ENCODE data around the gene MAML3. TPM values are rescaled to one million over a fixed set of nuclear protein-coding genes. Genes with fewer than 3 reads are reported as not detected.

The MAML3 gene
- total RNA-seq, 1 experiment from 2014 or later = 12.1 TPM

DNA sequence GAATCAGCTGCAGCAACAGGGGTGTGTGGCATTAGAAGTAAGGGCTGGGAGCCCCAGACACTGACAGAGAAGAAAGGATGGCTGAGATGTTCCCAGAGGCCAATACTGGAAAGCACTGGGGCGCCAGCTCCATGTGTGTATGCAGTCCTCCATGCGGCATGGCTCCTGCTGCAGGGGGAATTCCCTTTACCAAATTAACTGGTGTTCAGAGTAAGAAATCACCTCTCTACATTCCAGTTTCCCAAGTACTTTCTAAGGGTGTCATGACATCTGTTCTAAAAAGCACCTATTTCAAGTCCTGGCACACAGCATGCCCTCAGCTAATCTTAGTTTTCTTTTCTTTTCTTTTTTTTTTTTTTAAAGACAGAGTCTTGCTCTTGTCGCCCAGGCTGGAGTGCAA lies 98.0 kb downstream of the MAML3 start:
- Histone ChIP-seq H3K9me3 (no peaks in the 10 kb centered on the region), H3K4me3 (ENCODE audit: low read depth, low read length) (no peak overlapping the region), H3K36me3 (ENCODE audit: control insufficient read depth, insufficient read depth, low read length) (no peaks in the 10 kb centered on the region), H3K27me3 (replicated peaks; ENCODE audit: control insufficient read depth, insufficient read depth, low read length) (no peaks in the 10 kb centered on the region), H3K4me1 (peaks cover 31% of the 10 kb centered on the region)
- ChIA-PET CTCF (no interaction called here), POLR2A (no interaction called here)
- Mint-ChIP-seq H3K4me1 (ENCODE audit: low read depth, unreplicated experiment) (peaks cover 43% of the 10 kb centered on the region), H3K9me3 (ENCODE audit: unreplicated experiment) (no peaks in the 10 kb centered on the region), H3K4me3 (ENCODE audit: unreplicated experiment) (no peak overlapping the region), H3K36me3 (ENCODE audit: insufficient read depth, unreplicated experiment) (no peaks in the 10 kb centered on the region), H3K27ac (ENCODE audit: unreplicated experiment) (no peak overlapping the region), H3K27me3 (ENCODE audit: insufficient read depth, unreplicated experiment) (no peaks in the 10 kb centered on the region)
- TF ChIP-seq CTCF (IDR thresholded peaks at IDR 0.05; ENCODE audit: insufficient read depth in 1 of 2, low read depth in 1 of 2, low read length in 1 of 2, severe bottlenecking in 1 of 2, unreplicated experiment in 1 of 2) = no peak
- no peak for DNase-seq
- no TSS peak for BruUV-seq (replicated peaks)
- intact Hi-C loops (cut with micrococcal nuclease; ENCODE audit: unreplicated experiment) = no loop called here

DNA sequence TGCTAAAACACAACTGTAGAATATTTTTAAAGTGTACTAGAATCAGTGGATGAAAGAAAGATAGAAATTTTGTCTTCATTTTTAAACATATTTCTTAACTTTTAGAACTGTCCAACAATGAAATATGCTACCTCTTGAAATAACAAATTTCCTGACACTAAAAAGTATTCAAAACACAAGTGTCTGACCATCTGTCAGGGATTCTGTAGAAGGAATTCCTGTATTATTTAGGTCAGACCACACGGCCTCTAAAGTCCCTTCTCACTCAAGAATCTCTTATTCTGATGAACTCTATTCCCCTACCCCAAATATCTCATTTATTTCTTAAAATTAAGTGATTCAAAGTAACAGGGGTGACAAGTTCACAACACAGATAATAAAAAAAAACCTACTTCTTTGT lies 99.1 kb downstream of the MAML3 start:
- no peak for TF ChIP-seq CTCF (IDR thresholded peaks at IDR 0.05; ENCODE audit: insufficient read depth in 1 of 2, low read depth in 1 of 2, low read length in 1 of 2, severe bottlenecking in 1 of 2, unreplicated experiment in 1 of 2)
- no TSS peak for BruUV-seq (replicated peaks)

GRCh38 chr4:140053185-140053584 lies 100.8 kb downstream of the MAML3 start:
- no peaks in the 10 kb centered on the region for H3K27me3 ChIP-seq (replicated peaks; ENCODE audit: control insufficient read depth, insufficient read depth, low read length)
- DNase-seq = no peak
- Mint-ChIP-seq H3K27me3 (ENCODE audit: insufficient read depth, unreplicated experiment) (no peaks in the 10 kb centered on the region), H3K9me3 (ENCODE audit: unreplicated experiment) (no peaks in the 10 kb centered on the region), H3K4me1 (ENCODE audit: low read depth, unreplicated experiment) (peaks cover 42% of the 10 kb centered on the region), H3K36me3 (ENCODE audit: insufficient read depth, unreplicated experiment) (peaks cover 6% of the 10 kb centered on the region), H3K27ac (ENCODE audit: unreplicated experiment) (peak overlapping the region; percentile 35), H3K4me3 (ENCODE audit: unreplicated experiment) (no peak overlapping the region)
- intact Hi-C loops (cut with micrococcal nuclease; ENCODE audit: unreplicated experiment) = loop anchor here (5.0 kb wide), 2 partner anchors 34 to 274 kb away; no protein-coding TSS in a partner anchor
- no peaks in the 10 kb centered on the region for H3K9me3 ChIP-seq
- no TSS peak for BruUV-seq (replicated peaks)
- no peak for TF ChIP-seq CTCF (IDR thresholded peaks at IDR 0.05; ENCODE audit: insufficient read depth in 1 of 2, low read depth in 1 of 2, low read length in 1 of 2, severe bottlenecking in 1 of 2, unreplicated experiment in 1 of 2)
- CTCF ChIA-PET = interaction anchor here (1.5 to 1.9 kb wide), 2 partner anchors 41 to 97 kb away, joined by 5 to 7 read pairs; no protein-coding TSS in a partner anchor
- POLR2A ChIA-PET = no interaction called here
- peaks cover 33% of the 10 kb centered on the region for H3K4me1 ChIP-seq
- H3K4me3 ChIP-seq (ENCODE audit: low read depth, low read length) = no peak overlapping the region
- H3K36me3 ChIP-seq (ENCODE audit: control insufficient read depth, insufficient read depth, low read length) = no peaks in the 10 kb centered on the region

More for the DNA sequence above, 99.1 kb downstream of the MAML3 start:
- Mint-ChIP-seq H3K4me3 (ENCODE audit: unreplicated experiment) (no peak overlapping the region), H3K36me3 (ENCODE audit: insufficient read depth, unreplicated experiment) (no peaks in the 10 kb centered on the region), H3K27me3 (ENCODE audit: insufficient read depth, unreplicated experiment) (no peaks in the 10 kb centered on the region), H3K27ac (ENCODE audit: unreplicated experiment) (no peak overlapping the region), H3K4me1 (ENCODE audit: low read depth, unreplicated experiment) (peaks cover 40% of the 10 kb centered on the region), H3K9me3 (ENCODE audit: unreplicated experiment) (no peaks in the 10 kb centered on the region)
- no peaks in the 10 kb centered on the region for H3K36me3 ChIP-seq (ENCODE audit: control insufficient read depth, insufficient read depth, low read length)
- no peak overlapping the region for H3K4me3 ChIP-seq (ENCODE audit: low read depth, low read length)
- CTCF ChIA-PET = no interaction called here
- no peak for DNase-seq
- no peaks in the 10 kb centered on the region for H3K9me3 ChIP-seq
- POLR2A ChIA-PET = no interaction called here
- intact Hi-C loops (cut with micrococcal nuclease; ENCODE audit: unreplicated experiment) = loop anchor here (5.0 kb wide), 2 partner anchors 32 to 272 kb away; no protein-coding TSS in a partner anchor
- H3K4me1 ChIP-seq = peaks cover 35% of the 10 kb centered on the region
- H3K27me3 ChIP-seq (replicated peaks; ENCODE audit: control insufficient read depth, insufficient read depth, low read length) = no peaks in the 10 kb centered on the region

Measured in Caco-2 (cell line).